ENCODE results near the gene HOXD9. TPM values are rescaled to one million over a fixed set of nuclear protein-coding genes. Genes with fewer than 3 reads are reported as not detected.

HOXD9 gene
- polyA plus RNA-seq, 1 of the 3 experiments (the other 2 are of a cell fraction) = 4.8 TPM

DNA sequence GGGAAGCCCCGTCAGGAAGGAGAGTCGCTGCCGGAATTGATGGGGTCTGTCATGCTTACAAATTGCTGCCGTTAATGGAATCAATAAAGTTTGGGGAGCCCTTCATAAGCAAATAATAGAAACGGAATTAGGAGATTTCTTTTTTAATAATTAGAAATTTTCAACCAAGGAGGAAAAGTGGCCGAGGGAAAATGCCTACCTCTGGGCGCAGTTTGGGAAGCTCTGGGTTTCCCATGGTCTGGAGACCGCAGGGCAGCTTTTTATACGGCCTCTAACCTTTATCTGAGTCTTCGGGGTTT is 40.0 kb upstream of the HOXD9 start:
- CTCF ChIA-PET = interaction anchor here (1.0 to 12.1 kb wide), 11 partner anchors 12 to 1383 kb away, joined by 3 to 262 read pairs (median 22); partner anchors contain the start of gene HOXD13
- Histone ChIP-seq H3K4me2 (no peak overlapping the region), H3F3A (replicated peaks; ENCODE audit: insufficient read depth) (peaks cover 3% of the 10 kb centered on the region), H3K9me2 (no peaks in the 10 kb centered on the region), H3K4me1 (ENCODE audit: control insufficient read depth in 1 of 2, insufficient read depth in 2 of 2, low read depth in 1 of 2, low read length in 1 of 2) (peaks cover 0 to 35% of the 10 kb centered on the region in 2 experiments; a peak in 1 of 4 replicates), H4K20me1 (ENCODE audit: insufficient read depth) (peaks cover 20% of the 10 kb centered on the region; the same call in 1 of the 2 replicates), H3K36me3 (replicated peaks in 1 of 2; ENCODE audit: control insufficient read depth in 1 of 2, insufficient read depth in 2 of 2, low read length in 1 of 2) (no peaks in the 10 kb centered on the region), H3K27ac (ENCODE audit: low read depth in 2 of 2, low read length in 1 of 2) (no peak overlapping the region), H2AFZ (ENCODE audit: low read depth) (no peak overlapping the region), H3K4me3 (ENCODE audit: low read depth in 2 of 2, low read length in 1 of 2) (no peak overlapping the region; a peak in 1 of 4 replicates), H3K79me2 (ENCODE audit: insufficient read depth) (no peaks in the 10 kb centered on the region), H3K27me3 (ENCODE audit: insufficient read depth) (peaks cover 91% of the 10 kb centered on the region), H3K9ac (no peak overlapping the region), H3K9me3 (no peaks in the 10 kb centered on the region)
- 15% methylated on average over 10 of the region's 10 CpGs for WGBS (ENCODE audit: low lambda C conversion rate)
- no peak for DNase-seq
- POLR2A ChIA-PET = no interaction called here
- TF ChIP-seq GATA2 (CRISPR knock-in tag; IDR thresholded peaks at IDR 0.05) = no peak
- no peak for TF ChIP-seq YY1 (IDR thresholded peaks at IDR 0.05; ENCODE audit: low read depth)
- TF ChIP-seq SIN3A (IDR thresholded peaks at IDR 0.05; ENCODE audit: borderline replicate concordance, low read depth, low read length) = no peak
- TF ChIP-seq, protein P1, sequence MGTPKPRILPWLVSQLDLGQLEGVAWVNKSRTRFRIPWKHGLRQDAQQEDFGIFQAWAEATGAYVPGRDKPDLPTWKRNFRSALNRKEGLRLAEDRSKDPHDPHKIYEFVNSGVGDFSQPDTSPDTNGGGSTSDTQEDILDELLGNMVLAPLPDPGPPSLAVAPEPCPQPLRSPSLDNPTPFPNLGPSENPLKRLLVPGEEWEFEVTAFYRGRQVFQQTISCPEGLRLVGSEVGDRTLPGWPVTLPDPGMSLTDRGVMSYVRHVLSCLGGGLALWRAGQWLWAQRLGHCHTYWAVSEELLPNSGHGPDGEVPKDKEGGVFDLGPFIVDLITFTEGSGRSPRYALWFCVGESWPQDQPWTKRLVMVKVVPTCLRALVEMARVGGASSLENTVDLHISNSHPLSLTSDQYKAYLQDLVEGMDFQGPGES (IDR thresholded peaks at IDR 0.05; ENCODE audit: low read depth, low read length) = no peak
- no peak for TF ChIP-seq TAF1 (IDR thresholded peaks at IDR 0.05; ENCODE audit: borderline replicate concordance, low read depth, low read length)
- TF ChIP-seq, protein P2, sequence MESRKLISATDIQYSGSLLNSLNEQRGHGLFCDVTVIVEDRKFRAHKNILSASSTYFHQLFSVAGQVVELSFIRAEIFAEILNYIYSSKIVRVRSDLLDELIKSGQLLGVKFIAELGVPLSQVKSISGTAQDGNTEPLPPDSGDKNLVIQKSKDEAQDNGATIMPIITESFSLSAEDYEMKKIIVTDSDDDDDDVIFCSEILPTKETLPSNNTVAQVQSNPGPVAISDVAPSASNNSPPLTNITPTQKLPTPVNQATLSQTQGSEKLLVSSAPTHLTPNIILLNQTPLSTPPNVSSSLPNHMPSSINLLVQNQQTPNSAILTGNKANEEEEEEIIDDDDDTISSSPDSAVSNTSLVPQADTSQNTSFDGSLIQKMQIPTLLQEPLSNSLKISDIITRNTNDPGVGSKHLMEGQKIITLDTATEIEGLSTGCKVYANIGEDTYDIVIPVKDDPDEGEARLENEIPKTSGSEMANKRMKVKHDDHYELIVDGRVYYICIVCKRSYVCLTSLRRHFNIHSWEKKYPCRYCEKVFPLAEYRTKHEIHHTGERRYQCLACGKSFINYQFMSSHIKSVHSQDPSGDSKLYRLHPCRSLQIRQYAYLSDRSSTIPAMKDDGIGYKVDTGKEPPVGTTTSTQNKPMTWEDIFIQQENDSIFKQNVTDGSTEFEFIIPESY (IDR thresholded peaks at IDR 0.05; ENCODE audit: borderline replicate concordance, low read depth) = no peak
- TF ChIP-seq, protein P3, sequence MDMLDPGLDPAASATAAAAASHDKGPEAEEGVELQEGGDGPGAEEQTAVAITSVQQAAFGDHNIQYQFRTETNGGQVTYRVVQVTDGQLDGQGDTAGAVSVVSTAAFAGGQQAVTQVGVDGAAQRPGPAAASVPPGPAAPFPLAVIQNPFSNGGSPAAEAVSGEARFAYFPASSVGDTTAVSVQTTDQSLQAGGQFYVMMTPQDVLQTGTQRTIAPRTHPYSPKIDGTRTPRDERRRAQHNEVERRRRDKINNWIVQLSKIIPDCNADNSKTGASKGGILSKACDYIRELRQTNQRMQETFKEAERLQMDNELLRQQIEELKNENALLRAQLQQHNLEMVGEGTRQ (IDR thresholded peaks at IDR 0.05; ENCODE audit: borderline replicate concordance, low read depth, low read length) = no peak
- TF ChIP-seq JUND (IDR thresholded peaks at IDR 0.05) = no peak
- TF ChIP-seq, protein P4, sequence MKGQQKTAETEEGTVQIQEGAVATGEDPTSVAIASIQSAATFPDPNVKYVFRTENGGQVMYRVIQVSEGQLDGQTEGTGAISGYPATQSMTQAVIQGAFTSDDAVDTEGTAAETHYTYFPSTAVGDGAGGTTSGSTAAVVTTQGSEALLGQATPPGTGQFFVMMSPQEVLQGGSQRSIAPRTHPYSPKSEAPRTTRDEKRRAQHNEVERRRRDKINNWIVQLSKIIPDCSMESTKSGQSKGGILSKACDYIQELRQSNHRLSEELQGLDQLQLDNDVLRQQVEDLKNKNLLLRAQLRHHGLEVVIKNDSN (IDR thresholded peaks at IDR 0.05; ENCODE audit: borderline replicate concordance, low read depth) = no peak
- TF ChIP-seq GABPA (IDR thresholded peaks at IDR 0.05; ENCODE audit: low read depth) = no peak
- TF ChIP-seq NRF1 (IDR thresholded peaks at IDR 0.05; ENCODE audit: low read depth, low read length) = no peak
- TF ChIP-seq, protein P5, sequence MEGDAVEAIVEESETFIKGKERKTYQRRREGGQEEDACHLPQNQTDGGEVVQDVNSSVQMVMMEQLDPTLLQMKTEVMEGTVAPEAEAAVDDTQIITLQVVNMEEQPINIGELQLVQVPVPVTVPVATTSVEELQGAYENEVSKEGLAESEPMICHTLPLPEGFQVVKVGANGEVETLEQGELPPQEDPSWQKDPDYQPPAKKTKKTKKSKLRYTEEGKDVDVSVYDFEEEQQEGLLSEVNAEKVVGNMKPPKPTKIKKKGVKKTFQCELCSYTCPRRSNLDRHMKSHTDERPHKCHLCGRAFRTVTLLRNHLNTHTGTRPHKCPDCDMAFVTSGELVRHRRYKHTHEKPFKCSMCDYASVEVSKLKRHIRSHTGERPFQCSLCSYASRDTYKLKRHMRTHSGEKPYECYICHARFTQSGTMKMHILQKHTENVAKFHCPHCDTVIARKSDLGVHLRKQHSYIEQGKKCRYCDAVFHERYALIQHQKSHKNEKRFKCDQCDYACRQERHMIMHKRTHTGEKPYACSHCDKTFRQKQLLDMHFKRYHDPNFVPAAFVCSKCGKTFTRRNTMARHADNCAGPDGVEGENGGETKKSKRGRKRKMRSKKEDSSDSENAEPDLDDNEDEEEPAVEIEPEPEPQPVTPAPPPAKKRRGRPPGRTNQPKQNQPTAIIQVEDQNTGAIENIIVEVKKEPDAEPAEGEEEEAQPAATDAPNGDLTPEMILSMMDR (IDR thresholded peaks at IDR 0.05) = no peak
